PC-9 (cell line): ENCODE data around the gene CLRN2. TPM values are rescaled to one million over a fixed set of nuclear protein-coding genes. Genes with fewer than 3 reads are reported as not detected.

Experiments used
- BruUV-seq: library from RNA; stranded (reverse); fragments of 400-500 nt; replicated peaks from 2 replicates; lab custom pipeline; 2021; lab: Mats Ljungman, UMichigan
- CTCF ChIA-PET: fragments of 300-600 bp; sonication (Branson Sonifier 250); formaldehyde crosslinking; loops from one replicate; lab custom pipeline; 2022; ENCODE audit warnings: antibody characterized with exemption; lab: Charles Lee
- POLR2A ChIA-PET: fragments of 300-600 bp; sonication (Branson Sonifier 250); formaldehyde crosslinking; loops from one replicate; lab custom pipeline; 2022; ENCODE audit warnings: antibody characterized with exemption; ENCODE audit not compliant: unreplicated experiment; lab: Charles Lee
- DNase-seq, 2 experiments: peaks; one replicate each; pipeline versions ENCODE4 v3.0.0 to v3.0.0-alpha.2; 2015 to 2022; ENCODE audit warnings: mixed read lengths in 1 of 2
- H2AFZ ChIP-seq: fragments of 200-600 bp; sonication (generic); 2 replicates; pipeline ENCODE4 v1.8.1; 2017; ENCODE audit warnings: antibody characterized with exemption
- H3F3A ChIP-seq: fragments of 200-600 bp; sonication (generic); 2 replicates; pipeline ENCODE4 v1.8.1; 2017; ENCODE audit warnings: antibody characterized with exemption, mild to moderate bottlenecking, low read depth; ENCODE audit not compliant: insufficient read depth
- H3K27ac ChIP-seq: fragments of 200-600 bp; sonication (generic); 2 replicates; pipeline ENCODE4 v1.6.1; 2016; ENCODE audit warnings: mixed run types
- H3K27me3 ChIP-seq: fragments of 200-600 bp; sonication (generic); 2 replicates; pipeline ENCODE4 v1.6.1; 2016; ENCODE audit warnings: low read depth, mixed run types; ENCODE audit not compliant: insufficient read depth
- H3K36me3 ChIP-seq: fragments of 200-600 bp; sonication (generic); 2 replicates; pipeline ENCODE4 v1.6.1; 2016; ENCODE audit warnings: low read depth, mixed run types
- H3K4me1 ChIP-seq: fragments of 200-600 bp; sonication (generic); replicated peaks from 2 replicates; pipeline ENCODE4 v1.6.1; 2016; ENCODE audit warnings: mixed run types; ENCODE audit not compliant: insufficient read depth
- H3K4me2 ChIP-seq: fragments of 200-600 bp; sonication (generic); 2 replicates; pipeline ENCODE4 v1.6.1; 2017; ENCODE audit warnings: mixed run types
- H3K4me3 ChIP-seq: fragments of 200-600 bp; sonication (generic); 2 replicates; pipeline ENCODE4 v1.6.1; 2016; ENCODE audit warnings: mixed run types
- H3K79me2 ChIP-seq: fragments of 200-600 bp; sonication (generic); 2 replicates; pipeline ENCODE4 v1.6.1; 2017; ENCODE audit warnings: low read depth, mixed run types
- H3K9me2 ChIP-seq: fragments of 200-600 bp; sonication (generic); 2 replicates; pipeline ENCODE4 v1.8.1; 2017; ENCODE audit warnings: mild to moderate bottlenecking; ENCODE audit not compliant: insufficient read depth
- H3K9me3 ChIP-seq: fragments of 200-600 bp; sonication (generic); 2 replicates; pipeline ENCODE4 v1.8.1; 2016; ENCODE audit warnings: low read depth; ENCODE audit not compliant: insufficient read depth
- H4K20me1 ChIP-seq: fragments of 200-600 bp; sonication (generic); 2 replicates; pipeline ENCODE4 v1.8.1; 2017; ENCODE audit not compliant: insufficient read depth
- CTCF ChIP-seq: fragments of 200-600 bp; sonication (generic); conservative IDR thresholded peaks from 2 replicates; pipeline ENCODE4 v1.6.1; 2017; ENCODE audit warnings: mixed run types, antibody characterized with exemption, mild to moderate bottlenecking, moderate library complexity
- EZH2 ChIP-seq: fragments of 200-600 bp; sonication (generic); IDR thresholded peaks from 2 replicates; pipeline ENCODE4 v1.8.0; 2017; ENCODE audit warnings: antibody characterized with exemption, low read depth
- intact Hi-C: fragments of 100-400 bp; cut with micrococcal nuclease; formaldehyde crosslinking; loops from one replicate; pipeline ENCODE4 v1.10.0; 2022; ENCODE audit not compliant: unreplicated experiment
- total RNA-seq: library from RNA; stranded (reverse); gene quantifications from 2 replicates; pipeline ENCODE4 v1.2.3, GENCODE V29; 2021

CLRN2 gene
- total RNA-seq, 1 experiment from 2014 or later = not detected

DNA sequence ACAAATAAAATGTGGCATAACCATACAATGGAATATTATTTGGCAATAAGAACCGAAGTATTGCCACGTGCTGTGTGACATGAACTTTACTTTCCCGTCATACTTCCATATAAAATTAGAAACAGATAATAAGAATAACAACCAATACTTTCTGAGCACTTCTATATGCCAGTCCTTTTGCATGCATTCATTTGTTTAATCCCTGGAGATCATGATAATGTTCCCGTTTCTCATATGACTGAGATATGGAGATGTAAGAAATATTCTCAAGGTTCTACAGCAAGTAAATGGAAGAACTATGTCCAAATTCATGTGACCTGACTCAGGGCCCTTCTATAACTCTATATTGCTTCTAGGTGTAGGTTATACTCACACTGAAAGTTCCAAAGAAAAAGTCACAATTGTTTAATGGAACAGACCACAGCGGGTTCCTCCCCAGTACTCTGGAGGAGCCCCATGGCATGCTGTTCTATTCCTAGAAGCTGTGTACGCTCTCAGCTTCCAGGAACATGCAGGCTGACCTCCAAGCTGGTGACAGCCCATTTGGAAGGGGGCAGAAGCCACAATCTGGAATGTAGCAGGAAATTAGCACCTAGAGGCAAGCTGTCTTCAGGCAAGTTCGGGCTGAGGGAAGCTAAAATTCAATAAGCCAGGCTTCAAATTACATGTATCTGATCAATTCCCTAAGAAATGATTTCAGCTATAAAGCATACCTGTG, 34.6 kb upstream of the CLRN2 start:
- intact Hi-C loops = no loop called here
- CTCF ChIA-PET = no interaction called here

DNA sequence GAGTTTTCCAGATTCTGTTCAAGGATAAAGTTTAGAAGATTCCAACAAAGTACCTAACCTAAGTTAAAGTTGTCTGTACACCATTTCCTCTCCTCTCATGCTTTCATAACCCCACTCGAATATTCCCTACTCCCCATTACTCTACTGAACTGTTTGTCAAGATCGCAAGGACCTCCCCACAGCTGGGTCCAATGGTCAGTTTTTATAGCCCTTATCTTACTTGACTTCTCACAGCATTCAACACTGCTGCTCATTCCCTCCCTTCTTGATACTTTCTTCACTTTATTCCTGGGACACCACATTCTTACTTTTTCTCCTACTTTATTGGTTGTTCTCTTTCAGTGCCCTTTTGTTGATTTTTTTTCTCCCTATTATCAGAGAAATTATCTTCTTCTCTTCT, 34.0 kb upstream of the CLRN2 start:
- CTCF ChIA-PET = no interaction called here
- H3K9me2 ChIP-seq = no peaks in the 10 kb centered on the region
- H3K27ac ChIP-seq = no peak overlapping the region
- no peaks in the 10 kb centered on the region for H3F3A ChIP-seq
- H3K27me3 ChIP-seq = no peaks in the 10 kb centered on the region
- H4K20me1 ChIP-seq = no peaks in the 10 kb centered on the region
- intact Hi-C loops = no loop called here
- no peak for DNase-seq
- no peak overlapping the region for H3K4me3 ChIP-seq
- TF ChIP-seq EZH2 (no peak), CTCF (no peak)
- H3K4me1 ChIP-seq = no peaks in the 10 kb centered on the region
- H3K9me3 ChIP-seq = no peaks in the 10 kb centered on the region
- no peaks in the 10 kb centered on the region for H3K36me3 ChIP-seq
- H2AFZ ChIP-seq = no peak overlapping the region
- POLR2A ChIA-PET = no interaction called here
- no TSS peak for BruUV-seq
- H3K4me2 ChIP-seq = no peak overlapping the region
- H3K79me2 ChIP-seq = no peaks in the 10 kb centered on the region

More for the DNA sequence above, 34.6 kb upstream of the CLRN2 start:
- DNase-seq = no peak
- Histone ChIP-seq H3K9me3 (no peaks in the 10 kb centered on the region), H2AFZ (no peak overlapping the region), H3K79me2 (no peaks in the 10 kb centered on the region), H3K4me2 (no peak overlapping the region), H3F3A (no peaks in the 10 kb centered on the region), H3K27me3 (no peaks in the 10 kb centered on the region), H3K4me3 (no peak overlapping the region), H3K27ac (no peak overlapping the region), H3K4me1 (no peaks in the 10 kb centered on the region), H4K20me1 (no peaks in the 10 kb centered on the region), H3K36me3 (no peaks in the 10 kb centered on the region), H3K9me2 (no peaks in the 10 kb centered on the region)
- TF ChIP-seq CTCF (no peak), EZH2 (no peak)
- POLR2A ChIA-PET = no interaction called here
- no TSS peak for BruUV-seq

DNA sequence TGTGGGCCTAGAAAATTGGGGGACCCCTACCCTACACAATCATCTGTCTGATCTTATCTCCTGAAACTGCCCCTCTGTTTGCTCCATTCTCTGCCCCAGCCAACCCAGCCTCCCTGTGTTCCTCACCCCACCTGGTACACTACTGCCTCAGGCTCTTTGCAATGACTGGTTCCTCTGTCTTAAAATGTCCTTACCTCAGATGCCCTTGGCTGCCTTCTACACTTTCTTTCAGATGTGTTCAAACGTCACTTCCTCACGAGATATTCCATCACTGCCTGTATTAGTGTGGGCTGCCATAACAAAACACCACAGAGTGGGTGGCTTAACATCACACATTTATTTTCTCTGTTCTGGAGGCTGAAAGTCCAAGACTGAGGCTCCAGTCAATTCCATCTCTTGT, 32.2 kb upstream of the CLRN2 start:
- Histone ChIP-seq H3K4me2 (no peak overlapping the region), H3F3A (no peaks in the 10 kb centered on the region), H3K9me3 (no peaks in the 10 kb centered on the region), H4K20me1 (no peaks in the 10 kb centered on the region), H3K27me3 (no peaks in the 10 kb centered on the region), H3K79me2 (no peaks in the 10 kb centered on the region), H3K27ac (no peak overlapping the region), H2AFZ (no peak overlapping the region), H3K36me3 (no peaks in the 10 kb centered on the region), H3K9me2 (no peaks in the 10 kb centered on the region), H3K4me1 (no peaks in the 10 kb centered on the region), H3K4me3 (no peak overlapping the region)
- DNase-seq = no peak
- intact Hi-C loops = no loop called here
- TF ChIP-seq CTCF (no peak), EZH2 (no peak)
- POLR2A ChIA-PET = no interaction called here
- no TSS peak for BruUV-seq
- CTCF ChIA-PET = no interaction called here
